Stimulated activated CD8-positive, alpha-beta memory T cell treated with anti-CD3 and anti-CD28 coated beads, Interleukin-15, amount 100 ng/mL, for 48 hours (primary cell): ENCODE data around the gene TCAP.
"Not testable (repeated sequence)": the region's sequence is repeated elsewhere in the genome, so short reads cannot be mapped to it uniquely, and the experiment has no call there.

Source experiments
- DNase-seq, 2 donors: peaks; one replicate each; pipeline ENCODE4 v3.0.0-alpha.2; 2020; ENCODE audit warnings: low read depth in 2 of 2

The TCAP gene

DNA sequence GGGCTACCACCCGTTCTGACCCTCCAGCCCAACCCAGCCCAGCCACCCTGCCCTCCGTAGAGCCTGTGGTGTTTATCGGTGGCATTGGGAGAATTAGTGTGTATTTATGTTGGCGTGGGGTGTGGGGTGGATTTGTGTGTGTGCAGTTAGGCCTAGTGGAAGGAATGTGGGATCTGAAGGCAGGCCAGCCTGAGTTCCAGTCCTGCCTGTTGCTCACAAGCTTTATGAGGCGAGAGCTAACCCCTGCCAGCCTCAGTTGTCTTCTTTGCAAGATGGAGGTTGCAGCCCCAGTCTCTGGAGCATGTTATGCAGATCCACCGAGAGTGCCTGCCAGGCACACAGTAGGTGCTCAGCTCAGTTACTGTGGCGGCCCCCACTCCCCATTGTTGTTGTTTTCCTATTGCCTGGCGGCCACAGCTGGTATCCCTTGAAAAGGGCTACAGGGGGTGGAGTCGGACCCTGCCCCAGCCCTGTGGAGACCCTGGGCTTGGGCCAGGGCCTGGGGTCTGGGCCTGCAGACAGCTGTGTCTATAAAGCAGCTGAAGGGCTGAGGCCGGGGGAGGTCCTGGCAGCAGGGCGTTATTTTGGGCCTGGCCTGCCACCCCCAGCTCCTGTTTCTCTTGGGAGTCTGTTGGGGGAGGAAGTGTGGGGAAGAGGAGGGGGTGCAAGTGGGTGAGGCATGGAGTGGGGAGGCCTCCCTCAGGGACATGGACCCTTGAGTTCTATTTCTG, 39.8 kb downstream of the TCAP start:
- DNase-seq: no peak

GRCh38 chr17:39705786-39706348, 40.7 kb downstream of the TCAP start:
- DNase-seq: no peak

DNA sequence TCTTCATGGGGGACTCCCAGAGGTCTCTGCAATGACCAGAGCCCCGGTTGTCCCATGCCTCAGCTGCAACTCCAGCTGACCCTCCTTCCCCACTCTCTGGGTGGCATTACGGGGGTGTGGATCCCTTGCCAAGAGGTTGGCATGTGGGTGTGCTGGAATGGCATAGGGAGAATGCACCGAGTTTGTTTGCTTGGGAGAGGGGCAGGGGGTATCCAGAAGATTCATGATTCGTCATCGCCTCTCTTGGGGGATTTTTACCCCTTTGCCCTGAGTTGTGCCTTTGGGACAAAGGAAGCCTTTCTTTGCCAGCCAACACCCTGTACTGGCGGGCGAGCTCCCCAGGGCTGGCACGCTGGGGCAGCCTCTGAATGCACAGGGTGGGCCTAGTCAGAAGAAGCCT, 41.2 kb downstream of the TCAP start:
- DNase-seq: no peak

- DNase-seq: no peak
Observed at GRCh38 chr17:39706921-39707337, 41.8 kb downstream of the TCAP start.

GRCh38 chr17:39709319-39709997, 44.3 kb downstream of the TCAP start:
- no peak for DNase-seq

DNA sequence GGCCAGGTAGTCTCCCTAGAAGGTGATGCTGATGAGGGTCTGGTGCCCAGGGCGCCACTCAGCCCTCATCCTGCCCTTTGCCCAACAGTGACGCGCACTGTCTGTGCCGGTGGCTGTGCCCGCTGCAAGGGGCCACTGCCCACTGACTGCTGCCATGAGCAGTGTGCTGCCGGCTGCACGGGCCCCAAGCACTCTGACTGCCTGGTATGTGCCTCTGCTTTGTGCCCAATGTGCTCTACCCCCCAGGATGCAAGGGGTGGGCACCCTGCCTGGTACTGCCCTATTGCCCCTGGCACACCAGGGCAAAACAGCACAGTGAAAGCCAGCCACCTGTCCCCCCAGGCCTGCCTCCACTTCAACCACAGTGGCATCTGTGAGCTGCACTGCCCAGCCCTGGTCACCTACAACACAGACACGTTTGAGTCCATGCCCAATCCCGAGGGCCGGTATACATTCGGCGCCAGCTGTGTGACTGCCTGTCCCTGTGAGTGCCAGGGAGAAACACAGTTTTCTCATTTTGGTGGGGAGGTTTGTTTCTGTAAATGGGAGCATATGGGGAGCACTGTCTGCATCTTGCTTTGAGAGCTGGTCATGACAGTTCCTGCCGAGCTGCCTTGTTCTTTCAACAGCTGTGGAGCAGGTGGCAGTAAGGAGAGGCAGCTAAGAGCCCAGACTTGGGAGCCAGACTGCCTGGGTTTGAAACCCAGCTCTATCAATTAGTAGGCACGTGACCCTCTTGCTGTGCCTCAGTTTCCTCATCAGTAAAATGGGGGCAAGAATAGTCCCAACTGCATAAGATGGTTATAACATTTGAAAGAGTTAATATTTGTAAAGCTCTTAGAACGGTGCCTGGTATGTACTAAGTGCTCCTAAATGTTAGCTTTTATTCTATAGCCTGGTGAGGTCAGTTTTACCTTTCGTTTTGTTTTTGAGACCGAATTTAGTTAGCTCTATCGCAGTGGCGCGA, 45.1 kb downstream of the TCAP start:
- DNase-seq: no peak

DNA sequence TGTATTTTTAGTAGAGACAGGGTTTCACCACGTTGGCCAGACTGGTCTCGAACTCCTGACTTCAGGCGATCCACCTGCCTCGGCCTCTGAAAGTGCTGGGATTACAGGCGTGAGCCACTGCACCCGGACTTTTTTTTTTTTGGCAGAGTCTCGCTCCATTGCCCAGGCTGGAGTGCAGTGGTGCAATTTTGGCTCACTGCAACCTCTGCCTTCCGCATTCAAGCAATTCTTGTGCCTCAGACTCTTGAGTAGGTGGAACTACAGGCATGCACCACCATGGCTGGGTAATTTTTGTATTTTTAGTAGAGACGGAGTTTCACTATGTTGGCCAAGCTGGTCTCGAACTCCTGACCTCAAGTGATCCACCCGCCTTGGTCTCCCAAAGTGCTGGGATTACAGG, 45.9 kb downstream of the TCAP start:
- not testable (repeated sequence) for DNase-seq

GRCh38 chr17:39711851-39712250, 46.7 kb downstream of the TCAP start:
- DNase-seq: no peak

- DNase-seq: no peak
Observed at GRCh38 chr17:39714234-39714633, 49.1 kb downstream of the TCAP start.

GRCh38 chr17:39715375-39716072, 50.4 kb downstream of the TCAP start:
- DNase-seq: no peak
